T47D (cell line): ENCODE data around the gene TENM3.

Experiments
- DNase-seq, 2 experiments: peaks; one replicate each; pipeline versions ENCODE4 v3.0.0 to v3.0.0-alpha.2; 2011 to 2012; ENCODE audit warnings: low read depth in 1 of 2, low spot score in 1 of 2
- JUND ChIP-seq: IDR thresholded peaks from 2 replicates; pipeline ENCODE4 v1.6.1; 2012; ENCODE audit warnings: low read depth
- in situ Hi-C: cut with HindIII; loops from 2 replicates; pipeline ENCODE4 v1.10.0; 2016; ENCODE audit warnings: low sequenced_read_pairs, low pct_unique_long_range_greater_than_20kb

The TENM3 gene

GRCh38 chr4:182647646-182648300 is 404.6 kb downstream of the TENM3 start:
- in situ Hi-C loops, result no loop called here
- no peak for DNase-seq
- no peak for TF ChIP-seq JUND

GRCh38 chr4:182648766-182649165 is 405.6 kb downstream of the TENM3 start:
- in situ Hi-C loops, result no loop called here
- DNase-seq, result no peak
- no peak for TF ChIP-seq JUND

- in situ Hi-C loops, result no loop called here
- TF ChIP-seq JUND, result no peak
- DNase-seq, result no peak
Observed at GRCh38 chr4:182649698-182650477, 406.7 kb downstream of the TENM3 start.

- in situ Hi-C loops, result no loop called here
- no peak for DNase-seq
- no peak for TF ChIP-seq JUND
Observed at GRCh38 chr4:182653596-182653995, 410.4 kb downstream of the TENM3 start.

- in situ Hi-C loops, result no loop called here
- no peak for DNase-seq
- TF ChIP-seq JUND, result no peak
Observed at GRCh38 chr4:182655340-182655739, 412.1 kb downstream of the TENM3 start.

- DNase-seq, result no peak
- in situ Hi-C loops, result no loop called here
Observed at GRCh38 chr4:182662551-182662950, 419.3 kb downstream of the TENM3 start.

GRCh38 chr4:182671231-182671630 is 428.0 kb downstream of the TENM3 start:
- in situ Hi-C loops, result no loop called here
- DNase-seq, result no peak
- TF ChIP-seq JUND, result no peak

More at GRCh38 chr4:182662551-182662950, 419.3 kb downstream of the TENM3 start:
- TF ChIP-seq JUND, result no peak

GRCh38 chr4:182671749-182672148 is 428.5 kb downstream of the TENM3 start:
- DNase-seq, result no peak
- no peak for TF ChIP-seq JUND
- in situ Hi-C loops, result no loop called here

- no peak for TF ChIP-seq JUND
- no peak for DNase-seq
- in situ Hi-C loops, result no loop called here
Observed at GRCh38 chr4:182678590-182678989, 435.4 kb downstream of the TENM3 start.

GRCh38 chr4:182679533-182679932 is 436.3 kb downstream of the TENM3 start:
- no peak for DNase-seq
- in situ Hi-C loops, result no loop called here
- TF ChIP-seq JUND, result no peak

GRCh38 chr4:182680234-182680653 is 437.0 kb downstream of the TENM3 start:
- no peak for TF ChIP-seq JUND
- in situ Hi-C loops, result no loop called here
- no peak for DNase-seq

GRCh38 chr4:182683661-182684060 is 440.5 kb downstream of the TENM3 start:
- TF ChIP-seq JUND, result no peak
- in situ Hi-C loops, result no loop called here
- no peak for DNase-seq

- DNase-seq, result no peak
- TF ChIP-seq JUND, result no peak
- in situ Hi-C loops, result no loop called here
Observed at GRCh38 chr4:182684796-182685195, 441.6 kb downstream of the TENM3 start.
